ENCODE measurements around the gene METTL15. TPM values are rescaled to one million over a fixed set of nuclear protein-coding genes. Genes with fewer than 3 reads are reported as not detected.
"Not testable (repeated sequence)": the region's sequence is repeated elsewhere in the genome, so short reads cannot be mapped to it uniquely, and the experiment has no call there.

The METTL15 gene
- total and polyA plus RNA-seq, 3 donors from 2014 or later = 8.2 to 25.7 (median 14.8) TPM

GRCh38 chr11:28209906-28210305 lies 101.7 kb downstream of the METTL15 start:
- Histone ChIP-seq H3K36me3 (ENCODE audit: low read depth, missing control alignments) (no peaks in the 10 kb centered on the region), H3K27ac (no peak overlapping the region), H3K9me3 (no peaks in the 10 kb centered on the region), H3K27me3 (no peaks in the 10 kb centered on the region), H3K4me1 (no peaks in the 10 kb centered on the region), H3K4me3 (no peak overlapping the region)
- 91 to 97% methylated on average over 1 of the region's 1 CpG for WGBS, 2 donors
- no peak for DNase-seq
- TF ChIP-seq POLR2A (IDR thresholded peaks at IDR 0.05) (no peak), CTCF (IDR thresholded peaks at IDR 0.05) (no peak)
- intact Hi-C loops (cut with DNase I; ENCODE audit: low total_unique reads) = no loop called here

GRCh38 chr11:28222063-28222462 lies 113.9 kb downstream of the METTL15 start:
- H3K36me3 ChIP-seq (ENCODE audit: low read depth, missing control alignments); H3K4me1 ChIP-seq; intact Hi-C loops (cut with DNase I; ENCODE audit: low total_unique reads); H3K9me3 ChIP-seq; H3K27me3 ChIP-seq; H3K27ac ChIP-seq; DNase-seq; H3K4me3 ChIP-seq: not testable (repeated sequence)
- 98 to 100% methylated on average over 1 to 9 of the region's 9 CpGs for WGBS, 2 donors

GRCh38 chr11:28223577-28223976 lies 115.4 kb downstream of the METTL15 start:
- TF ChIP-seq POLR2A (IDR thresholded peaks at IDR 0.05) = no peak
- no peak for TF ChIP-seq CTCF (IDR thresholded peaks at IDR 0.05)
- H3K4me3 ChIP-seq = no peak overlapping the region
- 87 to 90% methylated on average over 1 of the region's 1 CpG for WGBS, 2 donors
- H3K27me3 ChIP-seq = no peaks in the 10 kb centered on the region
- intact Hi-C loops (cut with DNase I; ENCODE audit: low total_unique reads) = no loop called here
- no peaks in the 10 kb centered on the region for H3K4me1 ChIP-seq
- H3K9me3 ChIP-seq = no peaks in the 10 kb centered on the region
- no peaks in the 10 kb centered on the region for H3K36me3 ChIP-seq (ENCODE audit: low read depth, missing control alignments)
- no peak overlapping the region for H3K27ac ChIP-seq
- DNase-seq = no peak

GRCh38 chr11:28223994-28224393 lies 115.8 kb downstream of the METTL15 start:
- Histone ChIP-seq H3K9me3 (no peaks in the 10 kb centered on the region), H3K4me1 (no peaks in the 10 kb centered on the region), H3K36me3 (ENCODE audit: low read depth, missing control alignments) (no peaks in the 10 kb centered on the region), H3K4me3 (no peak overlapping the region), H3K27me3 (no peaks in the 10 kb centered on the region), H3K27ac (no peak overlapping the region)
- DNase-seq = no peak
- intact Hi-C loops (cut with DNase I; ENCODE audit: low total_unique reads) = no loop called here
- WGBS, 2 donors = 96% methylated on average over 2 of the region's 2 CpGs
- TF ChIP-seq POLR2A (IDR thresholded peaks at IDR 0.05) = no peak

GRCh38 chr11:28227460-28227859 lies 119.3 kb downstream of the METTL15 start:
- DNase-seq = no peak
- WGBS, 2 donors = 88 to 98% methylated on average over 1 of the region's 1 CpG
- no peaks in the 10 kb centered on the region for H3K27me3 ChIP-seq
- H3K4me3 ChIP-seq = no peak overlapping the region
- intact Hi-C loops (cut with DNase I; ENCODE audit: low total_unique reads) = no loop called here
- H3K36me3 ChIP-seq (ENCODE audit: low read depth, missing control alignments) = no peaks in the 10 kb centered on the region
- H3K4me1 ChIP-seq = no peaks in the 10 kb centered on the region
- no peaks in the 10 kb centered on the region for H3K9me3 ChIP-seq
- no peak overlapping the region for H3K27ac ChIP-seq
- TF ChIP-seq CTCF (IDR thresholded peaks at IDR 0.05) (no peak), POLR2A (IDR thresholded peaks at IDR 0.05) (no peak)

GRCh38 chr11:28228196-28228895 lies 120.2 kb downstream of the METTL15 start:
- Histone ChIP-seq H3K27me3 (no peaks in the 10 kb centered on the region), H3K9me3 (no peaks in the 10 kb centered on the region), H3K36me3 (ENCODE audit: low read depth, missing control alignments) (no peaks in the 10 kb centered on the region), H3K4me1 (no peaks in the 10 kb centered on the region), H3K27ac (no peak overlapping the region), H3K4me3 (no peak overlapping the region)
- no peak for DNase-seq
- intact Hi-C loops (cut with DNase I; ENCODE audit: low total_unique reads) = no loop called here
- no peak for TF ChIP-seq CTCF (IDR thresholded peaks at IDR 0.05)
